GM18508 (cell line): ENCODE measurements around the gene ACACB.

Experiments used
- ATAC-seq: cut with Tn5 transposase; IDR thresholded peaks from one replicate; pipeline ENCODE4 v1.9.1; 2021; ENCODE audit warnings: moderate number of reproducible peaks; ENCODE audit not compliant: insufficient read depth, unreplicated experiment

Gene ACACB

GRCh38 chr12:109109746-109110350, 6.5 kb upstream of the ACACB start:
- ATAC-seq, result no peak

DNA sequence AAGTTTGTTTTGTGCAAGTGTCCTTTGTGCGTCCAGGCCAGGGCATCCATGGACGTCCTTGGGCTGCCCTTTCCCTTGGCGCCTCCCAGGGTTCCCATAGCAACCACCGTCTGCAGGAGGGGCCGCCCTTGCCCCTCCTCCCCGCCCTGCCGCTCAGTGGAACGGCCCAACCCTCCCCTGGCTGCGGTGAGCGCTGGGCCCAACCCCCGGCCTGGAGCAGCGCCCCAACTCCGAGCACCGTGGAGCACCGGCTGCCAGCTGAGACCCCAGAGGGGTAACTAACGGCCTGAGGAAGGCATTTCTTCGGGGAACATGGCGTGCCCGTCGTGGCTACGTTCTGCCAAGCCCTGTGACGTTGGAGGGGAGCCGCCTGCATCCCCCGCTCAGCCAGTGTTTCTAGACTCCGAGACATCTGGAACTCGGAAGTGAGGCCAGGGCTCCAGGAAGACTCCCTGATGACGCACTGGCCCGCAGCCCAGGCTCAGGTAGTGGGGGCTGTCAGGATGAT, 5.3 kb upstream of the ACACB start:
- ATAC-seq, result no peak

DNA sequence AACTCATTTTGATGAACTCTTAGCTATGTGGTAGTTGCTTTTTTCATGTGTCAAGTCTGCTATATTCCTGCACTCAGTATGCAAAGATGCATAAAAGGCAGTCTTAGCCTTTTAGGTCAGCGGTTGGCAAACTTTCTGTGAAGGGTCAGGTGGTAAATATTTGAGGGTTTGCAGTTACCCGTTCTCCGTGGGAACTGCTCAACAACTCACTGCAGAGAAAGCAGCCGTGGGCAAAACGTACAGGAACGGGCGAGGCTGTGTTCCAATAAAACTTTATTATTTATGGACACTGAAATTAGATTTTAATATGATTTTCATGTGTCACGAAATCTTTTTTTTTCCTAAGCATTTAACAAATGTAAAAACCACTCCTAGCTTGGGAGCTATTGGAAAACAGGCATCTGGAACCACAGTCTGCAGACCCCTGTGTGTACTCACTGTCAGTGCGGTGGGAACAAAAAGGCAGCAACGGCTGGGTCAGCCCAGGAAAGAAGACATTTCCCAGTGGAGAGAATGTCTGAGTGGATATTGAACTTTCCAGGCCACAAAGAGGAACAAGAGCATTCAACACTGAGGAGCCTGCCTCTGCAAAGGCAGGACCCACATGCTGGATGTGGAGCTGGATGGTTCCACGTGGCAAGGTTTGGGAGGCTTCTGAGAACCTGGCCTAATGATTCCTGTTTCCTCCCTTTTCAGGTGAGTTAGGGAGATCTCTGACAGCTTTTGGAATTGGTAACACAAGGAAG, 3.5 kb upstream of the ACACB start:
- no peak for ATAC-seq

- no peak for ATAC-seq
Measured at GRCh38 chr12:109113661-109114321, 2.6 kb upstream of the ACACB start.

- no peak for ATAC-seq
Measured at GRCh38 chr12:109114644-109115043, 1.7 kb upstream of the ACACB start.

GRCh38 chr12:109115404-109115757, 1.0 kb upstream of the ACACB start:
- no peak for ATAC-seq

GRCh38 chr12:109116611-109116949, 193 bp downstream of the ACACB start:
- no peak for ATAC-seq

DNA sequence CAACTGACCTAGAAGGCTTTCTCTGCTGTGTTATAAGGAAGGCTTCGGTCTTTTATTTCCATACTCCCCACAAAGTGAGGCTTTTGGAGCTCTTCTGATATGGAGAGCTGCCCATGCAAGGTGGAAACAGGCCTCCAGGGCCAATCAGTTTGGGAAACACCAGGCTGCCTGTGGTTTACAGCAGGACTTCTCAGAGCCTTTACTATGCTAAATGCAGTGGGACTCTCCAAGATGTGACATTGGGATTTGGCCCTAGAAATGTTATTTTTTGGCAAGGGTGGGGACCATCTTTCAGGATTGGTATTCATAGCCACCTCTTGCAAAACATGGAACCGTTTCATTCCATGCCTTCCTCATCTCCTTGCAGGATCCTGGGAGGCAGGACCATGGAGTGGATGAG, 3.7 kb downstream of the ACACB start:
- ATAC-seq, result no peak

GRCh38 chr12:109120557-109120956, 4.2 kb downstream of the ACACB start:
- ATAC-seq, result no peak

- ATAC-seq, result no peak
Measured at GRCh38 chr12:109121346-109121880, 5.0 kb downstream of the ACACB start.

GRCh38 chr12:109124878-109125648, 8.7 kb downstream of the ACACB start:
- ATAC-seq, result no peak

GRCh38 chr12:109125791-109126190, 9.4 kb downstream of the ACACB start:
- ATAC-seq, result no peak

- no peak for ATAC-seq
Measured at GRCh38 chr12:109126784-109127183, 10.4 kb downstream of the ACACB start.

- ATAC-seq, result no peak
Measured at GRCh38 chr12:109127533-109128242, 11.3 kb downstream of the ACACB start.

- no peak for ATAC-seq
Measured at GRCh38 chr12:109130297-109131153, 14.1 kb downstream of the ACACB start.

DNA sequence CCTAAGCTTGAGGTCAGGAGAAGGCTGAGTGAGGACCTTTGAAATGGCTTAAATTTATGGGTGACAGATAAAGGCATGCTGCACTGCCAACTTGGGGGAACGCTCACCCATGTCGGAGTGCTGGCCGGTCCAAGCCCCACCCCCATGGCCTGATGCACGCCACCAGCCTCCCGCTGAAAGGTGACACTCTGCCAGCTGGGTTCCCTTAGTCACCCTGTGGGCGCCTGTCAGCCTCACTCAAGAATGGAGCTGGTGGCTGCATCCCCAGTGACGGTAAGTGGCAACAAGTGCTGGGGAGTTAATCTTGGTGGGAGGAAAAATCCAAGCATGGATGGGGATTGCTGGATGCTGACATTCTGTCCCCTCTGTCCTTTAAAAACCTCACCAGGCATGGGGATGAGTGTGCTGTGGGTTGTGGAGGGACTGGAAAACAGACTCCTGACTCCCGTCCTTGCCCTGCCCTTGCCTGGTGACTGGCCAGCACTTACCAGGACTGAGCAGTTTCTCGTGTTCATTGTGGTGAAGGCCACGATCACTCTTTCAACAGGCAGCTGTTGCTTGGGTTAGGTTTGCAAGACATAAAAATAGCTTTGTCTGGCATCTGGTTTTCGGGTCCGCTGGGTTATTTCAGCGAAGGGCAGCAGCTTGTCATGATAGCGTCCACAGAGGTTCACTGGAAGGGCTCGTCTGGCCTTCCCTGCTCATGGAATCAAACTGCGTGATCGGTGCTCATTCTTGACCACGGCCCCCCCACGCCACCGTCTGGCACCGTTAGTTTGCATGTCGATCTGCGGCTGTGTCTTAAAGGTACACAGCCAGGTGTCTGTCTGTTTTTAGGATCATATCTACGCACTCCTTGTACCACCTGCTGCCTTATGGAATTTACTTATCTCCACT, 15.0 kb downstream of the ACACB start:
- no peak for ATAC-seq

GRCh38 chr12:109134186-109134917, 18.0 kb downstream of the ACACB start:
- ATAC-seq, result no peak
